ENCODE measurements around the gene NSMF. TPM values are rescaled to one million over a fixed set of nuclear protein-coding genes. Genes with fewer than 3 reads are reported as not detected.
"Not testable (repeated sequence)": the region's sequence is repeated elsewhere in the genome, so short reads cannot be mapped to it uniquely, and the experiment has no call there.

Gene NSMF
- total RNA-seq, 1 experiment from 2014 or later = 19.1 TPM

DNA sequence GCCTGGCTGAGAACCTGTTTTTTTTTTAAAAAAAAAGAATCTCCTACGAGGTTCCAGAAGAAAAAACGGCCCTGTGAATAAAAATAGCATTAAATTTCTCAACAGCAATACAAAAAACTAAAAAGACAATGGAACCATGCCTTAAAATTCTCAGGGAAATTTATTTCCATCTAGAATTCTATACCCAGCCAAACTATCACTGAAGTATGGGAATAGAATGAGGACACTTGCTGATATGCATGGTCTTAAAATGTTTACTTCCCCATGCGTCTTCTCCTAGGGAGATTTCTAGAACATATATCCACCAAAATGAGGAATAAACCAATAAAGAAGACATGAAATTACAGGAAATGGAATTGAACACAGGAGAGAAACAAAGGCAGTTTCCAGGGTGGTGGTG is 16.5 kb upstream of the NSMF start:
- no peak for DNase-seq (ENCODE audit: low spot score)

DNA sequence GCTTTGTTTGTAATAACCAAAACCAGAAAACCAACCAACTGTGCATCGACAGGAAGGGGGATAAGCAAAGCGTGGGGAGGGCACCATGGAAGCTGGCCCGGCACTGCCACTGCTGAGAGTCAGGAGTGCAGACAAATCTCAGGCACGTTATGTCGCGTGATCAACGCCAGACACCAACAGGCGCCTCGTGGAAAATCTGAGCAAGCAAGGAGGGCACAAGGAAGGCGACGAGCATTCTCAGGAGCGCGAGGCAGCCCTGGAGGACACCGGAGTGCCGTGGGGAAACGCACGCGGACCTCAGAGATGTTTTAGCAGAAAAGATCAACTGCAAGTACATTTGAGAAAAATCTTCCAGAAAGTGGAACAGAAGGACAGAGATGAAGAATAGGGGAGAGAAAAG is 15.1 kb upstream of the NSMF start:
- no peak for DNase-seq (ENCODE audit: low spot score)

DNA sequence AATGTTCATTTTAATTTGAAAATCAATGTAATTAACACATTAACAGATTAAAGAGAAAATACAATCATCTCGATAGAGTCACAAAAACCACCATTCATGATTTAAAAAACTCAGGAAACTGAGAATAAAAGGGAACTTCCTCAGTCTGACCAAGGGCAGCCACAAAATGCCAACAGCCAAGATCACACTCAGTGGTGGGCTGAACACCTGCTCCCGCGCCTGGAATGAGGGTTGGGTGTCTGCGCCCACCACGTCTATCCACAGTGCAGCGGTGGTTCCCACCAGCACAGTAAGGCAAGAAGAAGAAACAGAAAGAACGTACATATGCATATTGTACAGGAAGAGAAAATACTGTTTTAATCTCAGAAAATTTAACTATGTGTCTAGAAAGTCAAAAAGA is 11.7 kb upstream of the NSMF start:
- no peak for DNase-seq (ENCODE audit: low spot score)

DNA sequence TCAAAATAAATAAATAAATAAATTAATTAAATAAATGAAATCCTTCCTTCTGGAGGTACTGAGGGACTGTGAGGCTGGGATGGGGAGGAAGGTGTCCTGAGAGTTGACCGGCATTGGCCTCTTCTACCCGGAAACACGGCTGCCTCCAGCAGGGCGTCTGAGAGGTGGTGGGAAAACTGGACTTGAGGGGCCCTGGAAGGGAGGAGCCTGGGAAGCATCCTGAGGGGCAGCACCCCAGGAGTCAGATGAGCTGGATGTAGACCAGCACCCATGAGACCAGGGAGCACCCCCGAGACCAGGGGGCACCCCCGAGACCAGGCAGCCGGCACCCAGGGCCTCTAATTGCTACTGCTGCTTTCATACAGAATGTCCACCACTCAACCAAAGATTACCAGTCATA is 8.8 kb upstream of the NSMF start:
- no peak for DNase-seq (ENCODE audit: low spot score)

DNA sequence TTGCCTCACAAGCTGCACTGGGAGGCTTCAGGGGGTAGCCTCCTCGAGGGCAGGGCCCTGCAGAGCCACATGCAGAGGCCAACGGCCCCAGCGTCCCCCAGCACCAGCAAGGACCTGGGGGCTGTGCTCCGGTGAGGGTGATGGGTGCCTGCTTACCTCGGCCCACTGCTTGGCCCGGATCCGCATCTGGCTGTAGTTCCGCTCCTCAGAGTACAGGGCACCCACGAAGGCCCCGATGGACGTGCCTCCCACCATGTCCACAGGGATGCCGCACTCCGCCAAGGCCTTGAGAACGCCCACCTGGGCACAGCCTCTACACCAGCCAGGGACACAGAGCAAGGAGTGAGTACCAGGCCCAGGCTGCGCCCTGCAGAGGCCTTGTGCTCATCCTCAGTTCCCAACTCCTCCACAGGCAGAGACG is 8.0 kb upstream of the NSMF start:
- no peak for DNase-seq (ENCODE audit: low spot score)

DNA sequence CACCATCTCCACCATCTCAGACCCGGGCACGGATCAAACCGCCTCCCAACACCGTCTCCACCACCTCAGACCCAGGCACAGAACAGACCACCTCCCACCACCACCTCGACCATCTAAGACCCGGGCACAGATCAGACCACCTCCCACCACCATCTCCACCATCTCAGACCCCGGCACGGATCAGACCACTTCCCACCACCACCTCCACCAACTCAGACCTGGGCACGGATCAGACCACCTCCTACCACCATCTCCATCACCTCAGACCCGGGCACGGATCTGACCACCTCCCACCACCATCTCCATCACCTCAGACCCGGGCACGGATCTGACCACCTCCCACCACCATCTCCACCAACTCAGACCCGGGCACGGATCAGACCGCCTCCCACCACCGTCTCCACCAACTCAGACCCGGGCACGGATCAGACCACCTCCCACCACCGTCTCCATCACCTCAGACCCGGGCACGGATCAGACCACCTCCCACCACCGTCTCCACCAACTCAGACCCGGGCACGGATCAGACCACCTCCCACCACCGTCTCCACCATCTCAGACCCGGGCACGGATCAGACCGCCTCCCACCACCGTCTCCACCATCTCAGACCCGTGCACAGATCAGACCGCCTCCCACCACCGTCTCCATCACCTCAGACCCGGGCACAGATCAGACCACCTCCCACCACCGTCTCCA is 7.4 kb upstream of the NSMF start:
- not testable (repeated sequence) for DNase-seq (ENCODE audit: low spot score)

DNA sequence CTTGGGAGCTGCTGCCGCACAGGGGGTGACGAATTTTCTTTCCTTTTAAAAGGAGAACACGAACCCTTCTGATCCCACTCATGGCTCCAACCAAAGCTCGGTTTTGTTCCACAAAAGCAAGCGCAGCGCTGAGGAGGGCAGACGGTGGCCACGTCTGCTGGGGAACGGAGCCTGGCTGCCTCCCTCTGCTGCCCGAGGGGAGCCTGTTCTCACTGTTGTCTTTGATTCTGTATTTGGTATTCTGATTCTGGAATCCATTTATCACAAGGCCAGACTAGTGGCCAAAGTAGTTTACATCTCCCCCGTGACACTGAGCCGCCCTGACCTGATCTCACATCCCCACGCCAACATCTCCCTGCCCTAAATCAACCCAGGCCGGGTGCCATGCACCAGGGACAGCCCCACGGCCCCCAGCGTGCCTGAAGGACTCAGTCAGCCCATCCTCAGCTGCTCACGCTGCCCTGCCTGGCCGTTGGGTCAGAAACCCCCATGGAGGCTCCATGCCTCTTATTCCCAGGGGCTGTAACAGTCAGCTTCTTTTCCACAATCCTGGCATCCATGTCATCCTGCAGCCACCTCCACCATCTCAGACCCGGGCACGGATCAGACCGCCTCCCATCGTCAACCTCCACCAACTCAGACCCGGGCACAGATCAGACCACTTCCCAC is 6.7 kb upstream of the NSMF start:
- no peak for DNase-seq (ENCODE audit: low spot score)

DNA sequence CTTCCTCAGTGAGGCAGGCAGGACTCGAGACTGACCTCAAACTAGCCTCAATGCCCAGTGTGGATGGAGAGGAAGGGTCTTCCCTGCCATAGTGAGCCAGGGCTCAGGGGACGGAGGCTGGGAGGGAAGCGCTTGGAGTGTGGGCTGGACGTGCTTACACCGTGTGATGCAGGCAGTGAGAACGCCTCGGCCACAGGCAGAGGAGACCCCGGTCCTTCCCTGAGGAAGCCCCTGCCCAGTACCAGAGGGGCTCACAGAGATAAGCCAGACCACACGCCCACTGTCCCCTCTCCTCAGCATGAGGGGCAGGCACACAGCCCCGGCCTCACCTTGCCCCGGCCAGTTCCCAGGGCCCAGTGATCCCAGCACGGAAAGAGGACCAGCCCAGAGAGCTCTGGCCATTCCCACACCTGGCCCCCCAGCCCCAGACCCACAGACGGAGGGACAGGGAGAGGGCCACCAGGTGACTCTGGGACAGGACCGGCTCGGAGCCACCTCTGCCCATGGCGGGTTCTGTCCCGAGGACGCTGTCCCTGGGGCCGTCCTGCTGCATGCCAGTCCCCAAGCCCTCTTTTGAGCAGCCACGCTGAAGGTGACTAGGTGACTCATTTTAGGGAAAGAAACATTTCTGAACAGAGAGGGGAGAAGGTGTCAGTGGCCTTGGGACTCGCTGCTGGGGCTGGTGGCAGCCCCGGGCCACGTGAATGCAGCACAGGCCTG is 6.0 kb upstream of the NSMF start:
- DNase-seq (ENCODE audit: low spot score) = no peak

DNA sequence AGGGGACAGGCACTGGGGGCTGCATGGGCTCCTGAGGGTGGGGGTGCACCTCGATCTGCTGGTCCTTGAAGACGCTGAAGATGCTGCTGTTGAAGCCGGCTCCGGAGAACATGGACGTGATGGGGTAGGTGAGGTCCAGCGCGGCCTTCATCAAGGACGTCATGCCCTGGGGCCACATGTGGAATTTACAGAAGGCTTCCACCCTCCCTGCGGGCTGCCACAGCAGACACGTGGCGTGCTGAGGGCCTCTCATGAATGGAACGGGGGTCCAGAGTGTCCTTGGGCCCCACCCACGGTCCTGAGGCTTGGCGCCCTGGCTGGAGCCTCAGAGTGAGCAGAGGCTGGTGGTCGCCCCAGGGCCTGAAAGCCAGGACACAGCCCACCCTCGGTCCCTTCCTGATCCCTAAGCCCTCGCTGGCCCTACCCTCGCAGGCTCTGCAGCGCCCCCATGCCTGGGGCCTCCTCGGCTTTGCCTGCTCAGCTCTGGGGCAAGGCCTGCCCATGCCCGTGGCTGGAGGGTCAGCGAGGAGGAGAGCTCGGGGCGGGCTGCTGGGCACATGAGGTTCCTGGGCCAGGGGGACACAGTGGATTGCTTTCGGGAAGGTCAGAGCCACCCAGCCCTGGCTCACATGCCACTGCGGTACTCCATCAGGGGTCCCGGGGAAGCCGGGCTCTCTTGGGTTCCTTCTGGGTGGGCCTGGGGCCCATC is 5.3 kb upstream of the NSMF start:
- DNase-seq (ENCODE audit: low spot score) = no peak

DNA sequence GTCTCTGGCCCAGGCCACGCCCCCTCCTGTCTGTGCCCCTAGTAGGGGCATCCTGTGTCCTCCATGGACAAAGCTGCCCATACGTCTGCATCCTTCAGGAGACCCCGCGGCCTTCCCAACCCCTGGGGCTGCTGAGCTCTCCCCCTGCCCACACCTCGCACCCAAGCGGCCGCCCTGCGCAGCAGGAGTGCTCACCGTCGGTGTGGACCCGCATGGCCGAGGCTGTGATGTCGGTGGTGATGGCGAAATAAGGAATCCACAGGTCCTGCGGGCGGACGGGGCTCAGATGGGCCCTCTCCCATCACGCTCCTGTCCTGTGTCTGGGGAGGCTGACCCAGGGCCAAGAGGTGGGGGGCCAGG is 4.8 kb upstream of the NSMF start:
- no peak for DNase-seq (ENCODE audit: low spot score)

DNA sequence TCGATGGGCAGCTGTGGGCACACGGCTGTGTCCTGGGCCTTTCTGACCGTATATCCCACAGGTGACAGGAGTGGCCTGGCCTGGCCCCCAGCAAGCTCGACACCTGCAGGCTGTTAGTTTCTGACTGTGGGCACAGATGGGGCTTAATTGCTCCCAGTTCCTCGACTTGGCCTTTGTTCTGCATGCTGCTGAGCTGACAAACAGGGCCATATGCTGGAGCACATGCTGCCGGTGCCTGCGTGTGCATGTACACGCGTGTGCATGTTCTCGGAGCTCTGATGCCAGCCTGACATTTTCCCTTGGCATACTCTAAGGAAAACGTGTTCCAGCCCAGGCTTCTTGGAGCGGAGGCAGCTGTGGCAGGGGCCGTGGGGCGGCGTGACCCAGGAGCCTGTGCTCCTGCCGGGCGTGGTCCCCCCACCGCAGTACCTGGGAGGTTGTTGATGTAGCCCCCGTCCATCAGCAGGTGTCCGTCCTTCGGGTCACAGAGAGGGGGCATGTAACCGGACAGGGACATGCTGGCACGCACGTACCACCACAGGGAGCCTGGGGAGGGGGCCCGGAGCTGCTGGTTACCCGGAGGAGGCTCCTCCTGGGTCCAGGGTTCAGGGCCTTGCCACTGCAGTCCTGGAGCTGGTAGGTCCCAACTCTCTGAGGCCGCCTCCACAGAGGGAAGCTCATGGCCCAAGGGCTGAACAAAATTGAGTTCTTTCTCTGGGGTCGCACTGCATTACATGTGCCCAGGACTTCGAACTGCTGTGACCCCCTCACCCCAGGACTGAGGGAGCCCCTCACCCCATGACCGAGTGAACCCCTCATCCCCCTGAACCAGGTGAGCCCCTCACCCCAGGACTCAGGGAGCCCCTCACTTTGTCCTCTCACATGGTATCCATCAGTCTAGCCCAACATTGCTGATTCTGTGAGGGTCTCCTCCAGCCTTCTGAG is 4.1 kb upstream of the NSMF start:
- DNase-seq (ENCODE audit: low spot score) = no peak

DNA sequence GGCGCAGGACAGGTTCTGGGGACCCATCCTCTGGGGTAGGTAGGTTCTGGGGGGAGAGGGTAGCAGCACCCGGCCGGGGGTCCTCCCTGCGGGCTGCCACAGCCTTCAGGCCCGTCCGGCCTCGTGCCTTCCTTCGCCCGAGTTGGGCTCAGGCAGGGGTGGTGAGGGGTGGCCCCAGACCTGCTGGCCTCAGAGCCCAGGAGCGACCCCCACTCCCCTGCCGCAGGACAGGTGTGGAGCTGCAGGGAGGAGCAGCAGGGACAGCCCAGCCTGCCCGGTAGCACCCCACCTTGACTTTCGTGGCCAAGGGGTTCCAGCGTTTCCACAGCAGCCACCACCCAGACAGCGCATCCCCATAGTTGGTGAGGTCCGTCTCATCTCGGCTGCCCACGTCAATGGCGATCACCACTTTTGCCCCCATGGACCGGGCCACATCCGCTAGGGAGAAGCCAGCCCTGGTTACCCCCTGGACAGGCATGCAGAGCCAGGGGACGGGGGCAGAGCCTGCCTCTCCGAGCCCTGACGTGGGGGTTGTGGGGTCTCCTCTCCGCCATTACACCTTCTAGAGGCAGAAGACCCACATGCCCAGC is 3.4 kb upstream of the NSMF start:
- no peak for DNase-seq (ENCODE audit: low spot score)

DNA sequence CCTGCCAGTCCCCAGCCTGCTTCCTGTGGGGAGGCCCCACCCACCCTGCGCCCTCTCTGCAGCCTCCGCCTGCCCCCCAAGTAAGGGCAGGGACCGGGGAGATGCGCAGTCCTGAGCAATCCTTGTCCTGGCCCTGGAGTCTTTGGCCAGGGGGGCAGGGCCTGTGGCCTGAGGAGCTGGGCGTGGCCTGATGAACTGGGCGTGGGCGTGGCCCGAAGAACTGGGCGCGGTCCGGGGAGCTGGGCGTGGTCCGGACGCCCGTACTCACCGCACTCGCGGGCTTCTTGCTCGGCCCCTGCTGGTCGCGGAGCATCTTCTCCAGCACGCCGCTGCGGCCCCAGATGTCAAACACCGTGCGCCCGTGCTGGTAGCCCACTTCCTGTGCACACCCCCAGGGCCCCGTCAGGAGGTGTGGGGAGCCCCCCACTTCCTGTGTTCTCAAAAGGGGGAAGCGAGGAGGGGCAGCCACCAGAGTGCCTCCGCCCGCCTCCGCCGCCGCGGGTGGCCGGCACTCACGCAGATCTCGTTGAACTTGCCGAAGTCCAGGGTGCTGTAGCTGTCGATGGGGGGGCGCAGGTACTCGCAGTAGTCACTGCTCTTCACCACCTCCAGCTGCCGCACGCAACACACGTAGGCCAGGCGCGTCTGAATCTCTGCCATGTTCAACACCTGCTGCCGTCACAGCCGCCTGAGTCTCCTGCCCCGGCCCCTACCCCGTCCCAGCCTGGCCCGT is 2.7 kb upstream of the NSMF start:
- DNase-seq (ENCODE audit: low spot score) = no peak

DNA sequence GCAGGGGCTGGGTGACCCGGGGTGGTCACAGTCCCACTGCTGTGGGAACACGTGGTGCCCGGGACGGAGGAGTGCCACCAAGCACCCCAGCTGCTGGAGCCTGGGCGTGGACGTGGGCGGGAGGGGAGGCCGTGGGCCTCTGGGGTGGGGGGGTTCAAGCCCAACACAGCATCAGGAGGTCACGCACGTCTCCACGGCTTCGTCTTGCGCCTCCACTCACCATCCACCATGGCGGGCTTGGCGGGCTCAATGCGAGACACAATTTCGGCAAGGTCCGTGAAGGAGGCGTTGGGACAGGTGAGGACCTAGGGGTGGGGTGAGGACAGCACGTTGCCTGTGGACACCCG is 2.2 kb upstream of the NSMF start:
- no peak for DNase-seq (ENCODE audit: low spot score)

DNA sequence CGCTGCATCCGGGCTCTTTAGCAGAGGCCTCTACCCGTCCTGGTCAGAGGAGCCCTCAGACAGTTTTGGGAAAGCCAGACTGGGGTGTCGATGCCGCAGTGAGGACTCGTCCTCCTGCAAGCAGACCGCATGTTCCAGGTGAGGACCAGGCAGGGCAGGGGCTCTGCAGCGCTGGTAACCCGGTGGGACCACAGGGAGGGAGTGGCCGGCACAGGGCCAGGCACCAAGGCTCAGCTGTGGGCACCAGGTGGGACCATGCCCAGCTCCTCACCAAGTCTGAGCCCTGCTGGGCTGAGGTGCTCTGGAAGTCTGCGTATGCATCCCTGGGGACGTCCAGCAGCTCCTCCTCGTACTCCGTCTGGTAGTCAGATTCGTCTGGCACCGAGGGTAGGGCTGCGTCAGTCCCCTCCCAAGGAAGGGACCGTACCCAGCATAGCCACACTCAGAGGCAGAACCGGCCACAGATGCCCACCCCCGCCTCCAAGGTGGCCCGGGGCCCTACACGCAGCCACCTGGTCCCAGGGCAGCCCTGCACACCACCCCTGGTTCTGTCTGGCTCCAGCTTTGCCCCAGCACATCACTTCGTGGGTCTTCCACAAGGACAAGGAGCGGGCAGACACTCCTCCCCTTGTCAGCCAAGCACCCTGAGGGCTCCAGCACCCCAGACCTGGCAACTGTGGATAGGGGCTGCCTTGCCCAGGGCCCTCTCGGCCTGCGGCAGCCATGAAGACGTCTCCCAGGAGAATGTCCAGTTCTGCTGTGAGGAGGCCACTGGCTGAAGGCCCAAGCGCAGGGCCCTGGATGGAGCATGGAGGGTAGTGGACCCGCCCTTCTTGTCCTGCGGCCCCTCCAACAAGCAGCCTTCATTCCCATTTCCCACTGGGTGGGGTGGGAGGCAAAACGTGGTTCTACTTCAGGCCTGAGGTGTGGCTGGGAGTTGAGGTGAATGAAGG is 1.5 kb upstream of the NSMF start:
- no peak for DNase-seq (ENCODE audit: low spot score)

DNA sequence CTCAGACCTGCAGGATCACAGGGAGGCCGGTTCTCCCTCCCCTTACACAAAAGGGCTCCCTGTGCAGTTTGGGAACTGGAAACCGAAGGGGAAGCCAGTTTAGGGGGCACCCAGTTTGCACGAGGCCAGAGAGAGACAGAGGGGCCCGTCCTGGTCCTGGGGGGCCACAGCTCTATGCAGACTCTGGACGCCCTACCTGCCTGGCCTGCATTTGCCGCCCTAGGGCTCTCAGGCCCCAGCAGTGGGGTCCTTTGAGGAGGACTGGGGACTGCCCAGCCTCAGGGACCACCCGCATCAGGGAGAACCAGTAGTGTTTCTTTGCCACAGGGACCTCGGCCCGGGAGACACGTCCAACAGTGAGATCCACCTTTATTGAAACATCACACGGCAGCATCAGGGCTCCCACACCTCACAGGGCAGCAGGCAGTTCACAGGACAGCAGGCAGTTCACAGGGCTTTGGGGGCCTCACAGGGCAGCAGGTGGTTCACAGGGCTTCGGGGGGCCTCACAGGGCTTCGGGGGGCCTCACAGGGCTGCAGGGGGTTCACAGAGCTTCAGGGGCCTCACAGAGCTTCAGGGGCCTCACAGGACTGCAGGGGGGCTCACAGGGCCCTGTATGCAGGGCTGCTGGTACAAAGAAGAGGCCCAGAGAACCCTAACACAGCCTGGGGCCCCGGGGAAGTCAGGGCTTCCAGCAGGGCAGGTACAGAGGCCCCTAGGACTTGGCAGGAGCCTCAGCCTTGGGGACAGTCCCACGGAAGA is 648 bp upstream of the NSMF start:
- DNase-seq (ENCODE audit: low spot score) = no peak

DNA sequence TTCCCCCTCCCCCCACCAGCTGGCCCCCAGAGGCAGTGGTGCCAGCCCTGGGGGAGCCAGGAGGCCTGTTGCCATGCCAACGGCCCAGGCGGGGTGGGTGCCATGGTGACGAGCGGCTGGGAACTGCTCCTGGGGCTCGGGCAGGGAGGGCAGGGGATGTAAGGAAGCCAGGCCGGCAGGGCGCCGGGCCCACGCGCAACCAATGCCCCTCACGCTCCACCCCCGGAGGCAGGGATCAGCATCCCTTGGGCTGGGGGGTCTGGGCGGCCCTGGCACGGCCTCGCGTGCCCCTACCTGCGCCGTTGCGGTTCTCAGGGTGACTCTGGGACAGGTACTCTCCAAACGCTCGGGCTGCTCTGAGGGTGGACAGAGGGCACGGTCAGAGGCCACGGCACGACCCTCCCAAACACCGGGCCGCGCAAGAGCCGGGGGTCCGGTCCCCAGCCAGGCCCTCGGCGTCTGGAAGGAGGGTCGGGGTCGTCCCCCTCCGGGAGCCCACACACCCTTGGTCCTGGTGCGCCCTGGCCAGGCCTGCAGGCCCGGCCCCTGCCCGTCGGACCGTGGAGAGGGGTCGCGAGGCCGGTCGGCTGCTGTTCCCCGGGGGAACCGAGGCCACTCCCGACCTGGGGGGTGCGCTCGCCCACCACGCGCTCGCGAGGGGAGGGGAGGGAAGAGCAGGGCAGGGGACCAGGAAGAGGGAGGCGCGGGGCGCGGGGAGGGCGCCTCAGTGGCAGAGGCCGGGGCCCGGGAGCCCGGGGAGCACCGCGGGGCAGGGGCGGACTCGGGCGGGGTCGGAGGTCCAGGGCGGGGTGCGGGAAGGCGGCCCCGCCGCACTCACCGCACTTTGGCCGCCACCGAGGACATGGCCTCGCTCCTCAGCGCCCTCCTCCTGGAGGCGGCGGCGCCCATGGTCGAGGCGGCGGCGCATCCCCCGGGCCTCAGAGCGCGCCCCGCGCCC is 661 bp downstream of the NSMF start:
- DNase-seq (ENCODE audit: low spot score) = no peak
